Endothelial cell of umbilical vein (primary cell): Measurements from ENCODE around the gene BICRA. TPM values are rescaled to one million over a fixed set of nuclear protein-coding genes. Genes with fewer than 3 reads are reported as not detected.

ENCODE experiments used
- BruUV-seq: library from RNA; stranded (reverse); fragments of 400-500 nt; replicated peaks from 2 replicates; lab custom pipeline; 2021; lab: Mats Ljungman, UMichigan
- CTCF ChIA-PET: fragments of 300-600, 350-600 bp; sonication (Branson Sonifier 250); formaldehyde crosslinking; loops from one replicate; lab custom pipeline; 2021; ENCODE audit warnings: antibody characterized with exemption, inconsistent platforms; lab: Charles Lee
- POLR2A ChIA-PET: fragments of 300-600, 350-600 bp; sonication (Branson Sonifier 250); formaldehyde crosslinking; loops from one replicate; lab custom pipeline; 2021; ENCODE audit warnings: antibody characterized with exemption, inconsistent platforms; lab: Charles Lee
- DNase-seq: peaks from one replicate; pipeline ENCODE4 v3.0.0-alpha.2; 2011; ENCODE audit warnings: low read depth, low spot score
- FAIRE-seq: peaks from 2 replicates; lab custom pipeline; 2011; peaks lifted over from hg19 to GRCh38; lab: Jason Lieb, UNC
- H2AFZ ChIP-seq: 2 replicates; pipeline ENCODE4 v1.6.0; 2012; ENCODE audit warnings: low read depth, low read length, control low read depth, inconsistent platforms
- H3K27ac ChIP-seq: 2 replicates; pipeline ENCODE4 v1.5.1; 2011; ENCODE audit warnings: low read depth, mild to moderate bottlenecking, control low read depth, low read length, moderate library complexity; ENCODE audit not compliant: insufficient read depth
- H3K27me3 ChIP-seq, 2 experiments: 2 replicates each; pipeline versions ENCODE4 v1.6.0 to v1.6.1; 2011; ENCODE audit warnings: low read length in 2 of 2, mixed read lengths in 1 of 2; ENCODE audit not compliant: control insufficient read depth in 2 of 2, insufficient read depth in 2 of 2
- H3K36me3 ChIP-seq, 2 experiments: 2 replicates in 1 of 2; 3 replicates in 1 of 2; pipeline ENCODE4 v1.5.1; 2011; ENCODE audit warnings: low read length in 2 of 2, mild to moderate bottlenecking in 1 of 2, moderate library complexity in 1 of 2; ENCODE audit not compliant: control insufficient read depth in 2 of 2, insufficient read depth in 2 of 2; ENCODE audit errors: extremely low read depth in 1 of 2
- H3K4me1 ChIP-seq: 3 replicates; pipeline ENCODE4 v1.5.1; 2011; ENCODE audit warnings: mild to moderate bottlenecking, low read length; ENCODE audit not compliant: control insufficient read depth, insufficient read depth; ENCODE audit errors: extremely low read depth
- H3K4me2 ChIP-seq: 2 replicates; pipeline ENCODE4 v1.6.1; 2011; ENCODE audit warnings: low read length, control low read depth, mixed read lengths; ENCODE audit not compliant: insufficient read depth
- H3K4me3 ChIP-seq, 3 experiments: fragments of 200-600 bp in 1 of 3; sonication (generic), shearing (Covaris generic) in 1 of 3; replicated peaks in 1 of 3; 2 replicates each; pipeline ENCODE4 v1.5.1; 2011 to 2016; ENCODE audit warnings: control low read depth in 3 of 3, low read length in 3 of 3, mild to moderate bottlenecking in 2 of 3, inconsistent platforms in 1 of 3, low read depth in 1 of 3, moderate library complexity in 1 of 3; ENCODE audit not compliant: insufficient read depth in 1 of 3
- H3K79me2 ChIP-seq: 2 replicates; pipeline ENCODE4 v1.6.0; 2012; ENCODE audit warnings: low read length, inconsistent platforms; ENCODE audit not compliant: control insufficient read depth, insufficient read depth
- H3K9ac ChIP-seq: replicated peaks from 2 replicates; pipeline ENCODE3; 2011; ENCODE audit warnings: low read length, control low read depth; ENCODE audit not compliant: insufficient read depth; ENCODE audit errors: extremely low read depth
- H3K9me1 ChIP-seq: replicated peaks from 3 replicates; pipeline ENCODE4 v1.6.0; 2011; ENCODE audit warnings: mild to moderate bottlenecking, low read length; ENCODE audit not compliant: control insufficient read depth, insufficient read depth; ENCODE audit errors: extremely low read depth
- H3K9me3 ChIP-seq: replicated peaks from 2 replicates; pipeline ENCODE4 v1.5.1; 2012; ENCODE audit warnings: low read length, inconsistent platforms; ENCODE audit not compliant: control insufficient read depth, insufficient read depth
- H4K20me1 ChIP-seq: replicated peaks from 2 replicates; pipeline ENCODE3; 2011; ENCODE audit warnings: mild to moderate bottlenecking, low read length; ENCODE audit not compliant: control insufficient read depth, insufficient read depth; ENCODE audit errors: extremely low read depth
- EZH2 ChIP-seq: IDR thresholded peaks from 2 replicates; pipeline ENCODE4 v1.6.1; 2012; ENCODE audit warnings: borderline replicate concordance, low read depth, mild to moderate bottlenecking, moderate library complexity, low read length, inconsistent platforms; ENCODE audit not compliant: severe bottlenecking
- FOS ChIP-seq: IDR thresholded peaks from 2 replicates; pipeline ENCODE4 v1.6.1; 2011; ENCODE audit warnings: mild to moderate bottlenecking, low read length, moderate library complexity, borderline replicate concordance; ENCODE audit not compliant: insufficient read depth
- GATA2 ChIP-seq: IDR thresholded peaks from 2 replicates; pipeline ENCODE4 v1.7.0; 2011; ENCODE audit warnings: low read depth, mild to moderate bottlenecking, moderate library complexity, mixed read lengths, low read length; ENCODE audit not compliant: insufficient read length, insufficient read depth
- JUN ChIP-seq: IDR thresholded peaks from 2 replicates; pipeline ENCODE4 v1.6.1; 2011; ENCODE audit warnings: borderline replicate concordance, low read depth; ENCODE audit not compliant: insufficient read length, insufficient read depth
- MYC ChIP-seq: IDR thresholded peaks from one replicate; pipeline ENCODE4 v1.6.1; 2011; ENCODE audit warnings: mild to moderate bottlenecking, low read depth, low read length
- POLR2A ChIP-seq: IDR thresholded peaks from 2 replicates; pipeline ENCODE4 v1.6.1; 2012; ENCODE audit warnings: low read depth, mild to moderate bottlenecking, control low read depth, low read length
- POLR2AphosphoS5 ChIP-seq: IDR thresholded peaks from 2 replicates; pipeline ENCODE4 v1.6.1; 2012; ENCODE audit warnings: low read depth, mild to moderate bottlenecking, control low read depth, low read length, moderate library complexity; ENCODE audit not compliant: insufficient read depth
- dilution Hi-C: fragments of 300-500 bp; cut with MboI; formaldehyde crosslinking; loops from one replicate; pipeline ENCODE4 v1.15.0; 2019; ENCODE audit warnings: low sequenced_read_pairs; ENCODE audit not compliant: extremely low pct_ligation_motif_present
- intact Hi-C: fragments of 100-400 bp; cut with micrococcal nuclease; formaldehyde crosslinking; loops from one replicate; pipeline ENCODE4 v1.10.0; 2022
- polyA plus RNA-seq, 4 experiments: library from polyadenylated mRNA; depleted of rRNA in 3 of 4; stranded (reverse) in 3 of 4; unstranded in 1 of 4; fragments of >200 nt; gene quantifications; 2 replicates each; pipeline versions ENCODE4 v1.2.1 to v1.2.3, GENCODE V29; 2011 to 2012; ENCODE audit warnings: missing spikeins in 1 of 4
- total RNA-seq: library from RNA; stranded (reverse); gene quantifications from 2 replicates; pipeline ENCODE4 v1.2.3, GENCODE V29; 2021
- TF ChIP-seq, protein P1 (sequence below), 2 donors: IDR thresholded peaks; 1 replicate in 1 of 2; 2 replicates in 1 of 2; pipeline ENCODE4 v1.5.1; 2011; ENCODE audit warnings: low read length in 2 of 2, mild to moderate bottlenecking in 2 of 2, moderate library complexity in 2 of 2, control low read depth in 1 of 2, inconsistent platforms in 1 of 2, low read depth in 1 of 2; ENCODE audit not compliant: insufficient read depth in 1 of 2; ENCODE audit errors: extremely low read depth in 1 of 2
- TF ChIP-seq, protein P2 (sequence below): IDR thresholded peaks from 2 replicates; pipeline ENCODE4 v1.6.1; 2011; ENCODE audit not compliant: insufficient read depth, insufficient read length

Gene BICRA
- total and polyA plus RNA-seq, 2 donors (not counting 3 experiments of a cell fraction or from before 2014, with no cell fraction given): 3.8 to 20.5 TPM

DNA sequence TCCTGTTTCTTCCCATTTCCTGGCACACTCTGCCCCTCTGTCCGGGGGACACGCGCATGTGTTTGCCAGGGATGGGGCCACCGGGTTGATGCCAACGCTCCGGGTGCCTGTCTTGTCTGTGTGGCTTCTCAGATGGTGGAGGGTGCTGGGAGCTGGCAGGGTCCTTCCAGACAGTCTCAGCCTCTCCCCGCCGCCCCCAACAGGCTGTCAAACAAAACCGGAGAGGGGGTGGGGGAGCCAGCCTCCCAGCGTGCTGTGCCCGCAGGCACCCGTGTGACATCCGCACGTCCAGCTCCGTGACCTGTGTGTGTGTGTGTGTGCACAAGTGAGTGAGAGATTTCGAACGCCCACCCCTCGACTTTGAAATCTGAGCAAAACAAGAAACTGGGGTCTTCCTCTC is 93.7 kb downstream of the BICRA start:
- DNase-seq: no peak
- TSS peak; percentile 83 for BruUV-seq
- H3K9ac ChIP-seq: no peak overlapping the region
- FAIRE-seq: no peak
- H2AFZ ChIP-seq: no peak overlapping the region
- ChIA-PET CTCF (interaction anchor here (3.8 to 9.7 kb wide), 2 partner anchors 10 to 266 kb away, joined by 20 to 454 read pairs; partner anchors contain the start of gene EHD2), POLR2A (no interaction called here)
- no peaks in the 10 kb centered on the region for H3K9me1 ChIP-seq
- dilution Hi-C loops (no loop called here), intact Hi-C loops (no loop called here)
- TF ChIP-seq POLR2A: no peak
- no peak for TF ChIP-seq FOS
- TF ChIP-seq, protein P1, sequence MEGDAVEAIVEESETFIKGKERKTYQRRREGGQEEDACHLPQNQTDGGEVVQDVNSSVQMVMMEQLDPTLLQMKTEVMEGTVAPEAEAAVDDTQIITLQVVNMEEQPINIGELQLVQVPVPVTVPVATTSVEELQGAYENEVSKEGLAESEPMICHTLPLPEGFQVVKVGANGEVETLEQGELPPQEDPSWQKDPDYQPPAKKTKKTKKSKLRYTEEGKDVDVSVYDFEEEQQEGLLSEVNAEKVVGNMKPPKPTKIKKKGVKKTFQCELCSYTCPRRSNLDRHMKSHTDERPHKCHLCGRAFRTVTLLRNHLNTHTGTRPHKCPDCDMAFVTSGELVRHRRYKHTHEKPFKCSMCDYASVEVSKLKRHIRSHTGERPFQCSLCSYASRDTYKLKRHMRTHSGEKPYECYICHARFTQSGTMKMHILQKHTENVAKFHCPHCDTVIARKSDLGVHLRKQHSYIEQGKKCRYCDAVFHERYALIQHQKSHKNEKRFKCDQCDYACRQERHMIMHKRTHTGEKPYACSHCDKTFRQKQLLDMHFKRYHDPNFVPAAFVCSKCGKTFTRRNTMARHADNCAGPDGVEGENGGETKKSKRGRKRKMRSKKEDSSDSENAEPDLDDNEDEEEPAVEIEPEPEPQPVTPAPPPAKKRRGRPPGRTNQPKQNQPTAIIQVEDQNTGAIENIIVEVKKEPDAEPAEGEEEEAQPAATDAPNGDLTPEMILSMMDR (IDR thresholded peaks at IDR 0.05; ENCODE audit: extremely low read depth in 1 of 2, insufficient read depth in 1 of 2, low read depth in 1 of 2, low read length in 2 of 2): no peak
- TF ChIP-seq JUN: no peak
- no peak for TF ChIP-seq EZH2
- TF ChIP-seq MYC: no peak
- TF ChIP-seq GATA2: no peak
- no peak for TF ChIP-seq POLR2AphosphoS5
- TF ChIP-seq, protein P2, sequence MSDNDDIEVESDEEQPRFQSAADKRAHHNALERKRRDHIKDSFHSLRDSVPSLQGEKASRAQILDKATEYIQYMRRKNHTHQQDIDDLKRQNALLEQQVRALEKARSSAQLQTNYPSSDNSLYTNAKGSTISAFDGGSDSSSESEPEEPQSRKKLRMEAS: no peak
- no peaks in the 10 kb centered on the region for H3K9me3 ChIP-seq
- no peaks in the 10 kb centered on the region for H3K4me1 ChIP-seq
- no peaks in the 10 kb centered on the region for H3K79me2 ChIP-seq
- H3K27me3 ChIP-seq: no peaks in the 10 kb centered on the region
- no peaks in the 10 kb centered on the region for H4K20me1 ChIP-seq
- no peak overlapping the region for H3K4me2 ChIP-seq
- H3K36me3 ChIP-seq: peaks cover 6 to 23% of the 10 kb centered on the region in 2 experiments
- no peak overlapping the region for H3K4me3 ChIP-seq
- H3K27ac ChIP-seq: no peak overlapping the region
